Measurements from ENCODE around the gene TMEM87B.

DNA sequence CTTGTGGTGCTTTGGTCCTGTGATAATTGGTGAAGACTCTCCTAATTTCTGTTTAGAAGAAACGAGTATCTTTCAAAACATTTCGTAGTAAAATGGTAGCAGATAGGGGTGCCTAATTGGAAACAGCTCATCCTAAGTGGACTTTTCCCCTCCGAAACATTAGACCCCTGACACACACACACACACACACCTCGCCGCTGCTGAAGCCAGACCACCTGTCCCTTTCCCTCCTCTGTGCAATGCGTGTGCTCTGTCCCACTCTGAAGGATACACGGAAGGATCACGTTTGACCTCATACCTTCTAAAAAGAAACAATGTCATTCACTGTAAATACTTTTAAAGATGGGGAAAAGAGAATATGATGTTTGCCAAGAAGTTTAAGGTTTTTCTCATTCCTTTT, 36.2 kb upstream of the TMEM87B start:
- no peak for TF ChIP-seq POLR2A (IDR thresholded peaks at IDR 0.05)
- TF ChIP-seq, protein P1, sequence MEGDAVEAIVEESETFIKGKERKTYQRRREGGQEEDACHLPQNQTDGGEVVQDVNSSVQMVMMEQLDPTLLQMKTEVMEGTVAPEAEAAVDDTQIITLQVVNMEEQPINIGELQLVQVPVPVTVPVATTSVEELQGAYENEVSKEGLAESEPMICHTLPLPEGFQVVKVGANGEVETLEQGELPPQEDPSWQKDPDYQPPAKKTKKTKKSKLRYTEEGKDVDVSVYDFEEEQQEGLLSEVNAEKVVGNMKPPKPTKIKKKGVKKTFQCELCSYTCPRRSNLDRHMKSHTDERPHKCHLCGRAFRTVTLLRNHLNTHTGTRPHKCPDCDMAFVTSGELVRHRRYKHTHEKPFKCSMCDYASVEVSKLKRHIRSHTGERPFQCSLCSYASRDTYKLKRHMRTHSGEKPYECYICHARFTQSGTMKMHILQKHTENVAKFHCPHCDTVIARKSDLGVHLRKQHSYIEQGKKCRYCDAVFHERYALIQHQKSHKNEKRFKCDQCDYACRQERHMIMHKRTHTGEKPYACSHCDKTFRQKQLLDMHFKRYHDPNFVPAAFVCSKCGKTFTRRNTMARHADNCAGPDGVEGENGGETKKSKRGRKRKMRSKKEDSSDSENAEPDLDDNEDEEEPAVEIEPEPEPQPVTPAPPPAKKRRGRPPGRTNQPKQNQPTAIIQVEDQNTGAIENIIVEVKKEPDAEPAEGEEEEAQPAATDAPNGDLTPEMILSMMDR (IDR thresholded peaks at IDR 0.05): no peak
- TF ChIP-seq EP300 (IDR thresholded peaks at IDR 0.05): no peak
- TF ChIP-seq POLR2AphosphoS5 (IDR thresholded peaks at IDR 0.05): no peak
